K562 (cell line): ENCODE data around the gene CCNY. TPM values are rescaled to one million over a fixed set of nuclear protein-coding genes. Genes with fewer than 3 reads are reported as not detected.
A peak's percentile ranks its signal among the peaks of the same experiment; 100 is the strongest.

Experiments used
- BHLHE40 ChIP-seq: IDR thresholded peaks from 2 replicates; pipeline ENCODE4 v1.6.1; 2011; ENCODE audit warnings: low read length, improper control_type of control experiment
- CBFA2T2 ChIP-seq: fragments of 450-650 bp; conservative IDR thresholded peaks from 2 replicates; pipeline ENCODE4 v1.6.1; 2017; ENCODE audit warnings: mild to moderate bottlenecking
- CBFA2T3 ChIP-seq: fragments of 450-650 bp; IDR thresholded peaks from 2 replicates; pipeline ENCODE4 v1.6.1; 2017
- CHAMP1 ChIP-seq: fragments of 450-650 bp; IDR thresholded peaks from 2 replicates; pipeline ENCODE4 v1.6.1; 2016; ENCODE audit warnings: mild to moderate bottlenecking
- CTBP1 ChIP-seq: fragments of 450-650 bp; IDR thresholded peaks from 2 replicates; pipeline ENCODE4 v1.6.1; 2016; ENCODE audit warnings: borderline replicate concordance
- EP300 ChIP-seq: IDR thresholded peaks from 2 replicates; pipeline ENCODE4 v1.6.1; 2012; ENCODE audit warnings: low read length, improper control_type of control experiment
- ETV5 ChIP-seq: sonication (generic); formaldehyde crosslinking; IDR thresholded peaks from 2 replicates; pipeline ENCODE4 v1.4.0; 2020; ENCODE audit warnings: low read depth, mild to moderate bottlenecking, missing genetic modification reagents
- FOXM1 ChIP-seq, 2 experiments: fragments of 450-650 bp in 1 of 2; sonication (generic) in 1 of 2; formaldehyde crosslinking in 1 of 2; IDR thresholded peaks; 2 replicates each; pipeline versions ENCODE4 v1.6.1 to v1.9.0; 2017 to 2022; ENCODE audit warnings: low read depth in 2 of 2, mild to moderate bottlenecking in 2 of 2, missing genetic modification reagents in 1 of 2, moderate library complexity in 1 of 2
- GABPA ChIP-seq: fragments of 200-800 bp; sonication (Bioruptor generic); conservative IDR thresholded peaks from 2 replicates; pipeline ENCODE4 v1.6.1; 2016; ENCODE audit warnings: low read depth, missing genetic modification characterization, missing compliant biosample characterization
- ID3 ChIP-seq, 2 experiments: fragments of 250-450 bp in 1 of 2; fragments of 450-650 bp in 1 of 2; sonication (Bioruptor Pico) in 1 of 2; IDR thresholded peaks; 2 replicates each; pipeline versions ENCODE4 v1.6.1 to v1.8.0; 2016 to 2021; ENCODE audit warnings: mild to moderate bottlenecking in 2 of 2, moderate library complexity in 2 of 2, missing compliant biosample characterization in 1 of 2, missing genetic modification characterization in 1 of 2
- KAT8 ChIP-seq: fragments of 450-650 bp; IDR thresholded peaks from 2 replicates; pipeline ENCODE4 v1.6.1; 2016; ENCODE audit warnings: low read depth, mild to moderate bottlenecking
- KLF16 ChIP-seq: IDR thresholded peaks from 2 replicates; pipeline ENCODE4 v1.6.1; 2016; ENCODE audit warnings: antibody characterized with exemption
- MTA2 ChIP-seq: fragments of 450-650 bp; IDR thresholded peaks from 2 replicates; pipeline ENCODE4 v1.6.1; 2016; ENCODE audit warnings: low read depth
- NCOR1 ChIP-seq: fragments of 450-650 bp; IDR thresholded peaks from 2 replicates; pipeline ENCODE4 v1.6.1; 2016; ENCODE audit warnings: mild to moderate bottlenecking, moderate library complexity
- NFE2 ChIP-seq: IDR thresholded peaks from 2 replicates; pipeline ENCODE4 v1.6.1; 2014; ENCODE audit warnings: antibody characterized with exemption, low read depth
- NFIC ChIP-seq: fragments of 450-650 bp; IDR thresholded peaks from 2 replicates; pipeline ENCODE4 v1.6.1; 2017; ENCODE audit warnings: mild to moderate bottlenecking, inconsistent platforms
- PBX2 ChIP-seq, 2 experiments: IDR thresholded peaks in 1 of 2; conservative IDR thresholded peaks in 1 of 2; 2 replicates each; pipeline ENCODE4 v1.6.1; 2016; ENCODE audit warnings: low read depth in 2 of 2, mild to moderate bottlenecking in 1 of 2, missing compliant biosample characterization in 1 of 2, missing genetic modification characterization in 1 of 2, moderate library complexity in 1 of 2
- RBM17 ChIP-seq: fragments of 200-400 bp; formaldehyde crosslinking; IDR thresholded peaks from 2 replicates; pipeline ENCODE4 v1.6.1; 2017; ENCODE audit warnings: low read depth, mild to moderate bottlenecking, low read length, borderline replicate concordance
- RCOR1 ChIP-seq, 2 experiments: IDR thresholded peaks; 2 replicates each; pipeline ENCODE4 v1.6.1; 2012; ENCODE audit warnings: low read depth in 2 of 2, low read length in 2 of 2, borderline replicate concordance in 1 of 2, improper control_type of control experiment in 1 of 2
- RFX1 ChIP-seq: fragments of 450-650 bp; IDR thresholded peaks from 2 replicates; pipeline ENCODE4 v1.6.1; 2016; ENCODE audit warnings: mild to moderate bottlenecking, moderate library complexity
- SMARCE1 ChIP-seq: fragments of 450-650 bp; IDR thresholded peaks from 2 replicates; pipeline ENCODE4 v1.7.1; 2016; ENCODE audit warnings: mild to moderate bottlenecking
- STAT5A ChIP-seq: IDR thresholded peaks from 2 replicates; pipeline ENCODE4 v1.6.1; 2012; ENCODE audit warnings: low read length, inconsistent platforms, borderline replicate concordance
- TCF3 ChIP-seq: sonication (generic); formaldehyde crosslinking; IDR thresholded peaks from 2 replicates; pipeline ENCODE4 v1.4.0; 2020; ENCODE audit warnings: mild to moderate bottlenecking, missing genetic modification reagents
- TEAD4 ChIP-seq, 2 experiments: sonication (generic) in 1 of 2; formaldehyde crosslinking in 1 of 2; IDR thresholded peaks; 2 replicates each; pipeline versions ENCODE4 v1.6.1 to v1.8.0; 2012 to 2022; ENCODE audit warnings: borderline replicate concordance in 1 of 2, inconsistent platforms in 1 of 2, low read length in 1 of 2, mild to moderate bottlenecking in 1 of 2, missing genetic modification reagents in 1 of 2
- ZNF174 ChIP-seq: fragments of 250-450 bp; sonication (Bioruptor Pico); IDR thresholded peaks from 2 replicates; pipeline ENCODE4 v1.4.0; 2020; ENCODE audit warnings: mild to moderate bottlenecking
- polyA plus RNA-seq, 8 experiments: library from polyadenylated mRNA; depleted of rRNA in 4 of 8; stranded (reverse) in 5 of 8; unstranded in 3 of 8; fragments of >200 nt; fragmentation: Nextera tagmentation in 2 of 8; fragmentation: Illumina TruSeq in 1 of 8; extraction: Ambion mirVana in 2 of 8; extraction: Trizol in 1 of 8; gene quantifications; 2 replicates each; pipeline versions ENCODE4 v1.2.1 to v1.2.3, GENCODE V29; 2011 to 2014; ENCODE audit warnings: inconsistent platforms in 1 of 8, missing spikeins in 1 of 8
- total RNA-seq, 7 experiments: library from RNA; depleted of rRNA in 6 of 7; stranded (reverse); fragments of >200 nt in 6 of 7; fragmentation: Illumina TruSeq in 2 of 7; extraction: Trizol in 2 of 7; gene quantifications; 2 replicates each; pipeline versions ENCODE4 v1.2.1 to v1.2.3, GENCODE V29; 2011 to 2021; ENCODE audit warnings: low replicate concordance in 1 of 7

CCNY gene
- total and polyA plus RNA-seq, 9 of the 15 experiments (the other 6 are each of a cell fraction or from before 2014, with no cell fraction given) = 8.4 to 109 (median 38.6) TPM

- 0 out of 2 replicates have a peak, but pooled peaks have one; percentile 13 for TF ChIP-seq FOXM1 (IDR thresholded peaks at IDR 0.05; ENCODE audit: low read depth)
- no peak for TF ChIP-seq FOXM1 (CRISPR knock-in tag; IDR thresholded peaks at IDR 0.05; ENCODE audit: low read depth)
- peak; percentile 84 for TF ChIP-seq CBFA2T2
- TF ChIP-seq GABPA = peak; percentile 32; the same call in 1 of the 2 replicates
- no peak for TF ChIP-seq RBM17
- peak; percentile 67 for TF ChIP-seq MTA2
- TF ChIP-seq RCOR1 (IDR thresholded peaks at IDR 0.05; ENCODE audit: borderline replicate concordance in 1 of 2, low read depth in 2 of 2, low read length in 2 of 2) = peak in 1 of 2 experiments; percentile 83; a peak in 2 of 4 replicates
- TF ChIP-seq STAT5A = peak; percentile 60
- TF ChIP-seq TEAD4 (IDR thresholded peaks at IDR 0.05; ENCODE audit: low read length) = peak; percentile 89
- no peak for TF ChIP-seq TEAD4 (CRISPR knock-in tag; IDR thresholded peaks at IDR 0.05; ENCODE audit: borderline replicate concordance)
- TF ChIP-seq NFE2 = no peak
- TF ChIP-seq SMARCE1 = peak; percentile 59; the same call in 1 of the 2 replicates
- TF ChIP-seq KAT8 = no peak
- peak; percentile 61; the same call in 1 of the 2 replicates for TF ChIP-seq CHAMP1
- peak; percentile 76 for TF ChIP-seq KLF16
- TF ChIP-seq ETV5 = peak; percentile 73; the same call in 1 of the 2 replicates
- no peak for TF ChIP-seq ID3 (CRISPR knock-in tag; IDR thresholded peaks at IDR 0.05)
- peak; percentile 60; the same call in 1 of the 2 replicates for TF ChIP-seq ID3 (tag; IDR thresholded peaks at IDR 0.05)
- peak; percentile 96 for TF ChIP-seq TCF3 (CRISPR knock-in tag)
- TF ChIP-seq ZNF174 (CRISPR knock-in tag) = no peak
- TF ChIP-seq PBX2 (CRISPR knock-in tag; IDR thresholded peaks at IDR 0.05; ENCODE audit: low read depth) = peak; percentile 14; the same call in 1 of the 2 replicates
- TF ChIP-seq PBX2 (tag; conservative IDR thresholded peaks at IDR 0.05; ENCODE audit: low read depth) = peak; percentile 94
- TF ChIP-seq EP300 = peak; percentile 78; the same call in 1 of the 2 replicates
- peak; percentile 80 for TF ChIP-seq NFIC
- TF ChIP-seq RFX1 = peak; percentile 75
- TF ChIP-seq CTBP1 = peak; percentile 93
- TF ChIP-seq BHLHE40 = peak; percentile 25; the same call in 1 of the 2 replicates
- TF ChIP-seq NCOR1 = peak; percentile 75
- peak; percentile 93 for TF ChIP-seq CBFA2T3
These were observed 197.3 kb downstream of the CCNY start (continued) for GRCh38 chr10:35533565-35533964.
